ENCODE measurements around the gene MEOX2. TPM values are rescaled to one million over a fixed set of nuclear protein-coding genes. Genes with fewer than 3 reads are reported as not detected.

The MEOX2 gene
- total RNA-seq, 1 experiment from 2014 or later: not detected

DNA sequence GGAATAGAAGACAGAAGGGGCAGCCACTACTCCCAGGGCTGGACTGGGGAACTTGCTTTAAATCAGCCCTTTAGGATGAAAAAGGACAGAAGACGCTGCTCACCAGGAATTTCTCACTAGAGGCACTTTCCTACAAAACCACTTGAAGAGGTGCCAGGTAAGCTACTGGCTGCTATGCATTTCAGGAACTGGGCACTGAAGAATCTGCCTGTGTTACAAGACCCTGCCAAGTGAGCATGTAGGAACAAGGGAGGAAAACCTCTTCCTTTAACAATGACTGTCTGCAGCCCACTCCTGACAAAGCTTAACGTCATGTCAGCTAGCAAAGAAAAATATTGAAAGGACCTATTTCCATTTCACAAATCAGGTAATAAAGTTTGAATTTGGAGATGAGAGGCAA, 118.8 kb downstream of the MEOX2 start:
- Mint-ChIP-seq H3K36me3 (ENCODE audit: insufficient read depth in 1 of 3, low read depth in 3 of 3) (no peaks in the 10 kb centered on the region; a peak in 1 of 7 replicates), H3K27ac (no peak overlapping the region), H3K27me3 (ENCODE audit: low read depth) (no peaks in the 10 kb centered on the region), H3K9me3 (no peaks in the 10 kb centered on the region), H3K4me3 (no peak overlapping the region), H3K4me1 (no peaks in the 10 kb centered on the region; a peak in 1 of 4 replicates)
- Histone ChIP-seq H3K9ac (ENCODE audit: extremely low read depth, insufficient read length, low read length) (no peak overlapping the region), H2BK5ac (ENCODE audit: insufficient read length, low read length) (no peak overlapping the region), H2BK12ac (ENCODE audit: insufficient read length, low read depth, low read length) (no peak overlapping the region), H3T11ph (ENCODE audit: low read length) (no peak overlapping the region), H3K79me2 (ENCODE audit: insufficient read depth, low read length) (no peaks in the 10 kb centered on the region), H3K56ac (ENCODE audit: insufficient read length, low read depth, low read length) (no peak overlapping the region), H3K14ac (ENCODE audit: insufficient read depth, low read length) (no peak overlapping the region), H3K18ac (ENCODE audit: insufficient read length, low read depth, low read length) (no peak overlapping the region), H2BK120ac (ENCODE audit: low read depth, low read length, poor library complexity, severe bottlenecking) (no peak overlapping the region), H3K4me1 (ENCODE audit: insufficient read depth, low read length) (no peaks in the 10 kb centered on the region), H3K23me2 (ENCODE audit: insufficient read length, low read depth, low read length, poor library complexity, severe bottlenecking) (no peaks in the 10 kb centered on the region), H3K27me3 (ENCODE audit: insufficient read depth, low read length) (no peaks in the 10 kb centered on the region), H2AFZ (ENCODE audit: low read length) (no peak overlapping the region), H2BK20ac (ENCODE audit: low read depth, low read length, poor library complexity, severe bottlenecking) (no peak overlapping the region), H3K23ac (ENCODE audit: insufficient read length, low read depth, low read length) (no peak overlapping the region), H2AK5ac (ENCODE audit: insufficient read length, low read length) (no peak overlapping the region), H3K4ac (ENCODE audit: low read depth, low read length) (no peak overlapping the region), H3K9me3 (ENCODE audit: control insufficient read depth, low read depth, low read length) (no peaks in the 10 kb centered on the region), H3K79me1 (ENCODE audit: insufficient read depth, low read depth, low read length, poor library complexity, severe bottlenecking) (no peaks in the 10 kb centered on the region), H4K8ac (replicated peaks; ENCODE audit: insufficient read length, low read depth, low read length) (no peak overlapping the region), H4K20me1 (ENCODE audit: control insufficient read depth, insufficient read depth, insufficient read length) (no peaks in the 10 kb centered on the region), H2BK15ac (ENCODE audit: low read depth, low read length) (no peak overlapping the region), H3K4me2 (ENCODE audit: insufficient read depth, insufficient read length, low read length) (no peak overlapping the region), H4K91ac (ENCODE audit: insufficient read length, low read depth, low read length) (no peak overlapping the region), H4K5ac (ENCODE audit: insufficient read length, low read depth, low read length) (no peak overlapping the region), H3K27ac (ENCODE audit: insufficient read length, low read depth, low read length) (no peak overlapping the region)
- no peak for DNase-seq
- no CpG with 5 or more reads among the region's 2 CpGs for WGBS (ENCODE audit: extremely low coverage, insufficient read length, low lambda C conversion rate)
- TF ChIP-seq, protein P1, sequence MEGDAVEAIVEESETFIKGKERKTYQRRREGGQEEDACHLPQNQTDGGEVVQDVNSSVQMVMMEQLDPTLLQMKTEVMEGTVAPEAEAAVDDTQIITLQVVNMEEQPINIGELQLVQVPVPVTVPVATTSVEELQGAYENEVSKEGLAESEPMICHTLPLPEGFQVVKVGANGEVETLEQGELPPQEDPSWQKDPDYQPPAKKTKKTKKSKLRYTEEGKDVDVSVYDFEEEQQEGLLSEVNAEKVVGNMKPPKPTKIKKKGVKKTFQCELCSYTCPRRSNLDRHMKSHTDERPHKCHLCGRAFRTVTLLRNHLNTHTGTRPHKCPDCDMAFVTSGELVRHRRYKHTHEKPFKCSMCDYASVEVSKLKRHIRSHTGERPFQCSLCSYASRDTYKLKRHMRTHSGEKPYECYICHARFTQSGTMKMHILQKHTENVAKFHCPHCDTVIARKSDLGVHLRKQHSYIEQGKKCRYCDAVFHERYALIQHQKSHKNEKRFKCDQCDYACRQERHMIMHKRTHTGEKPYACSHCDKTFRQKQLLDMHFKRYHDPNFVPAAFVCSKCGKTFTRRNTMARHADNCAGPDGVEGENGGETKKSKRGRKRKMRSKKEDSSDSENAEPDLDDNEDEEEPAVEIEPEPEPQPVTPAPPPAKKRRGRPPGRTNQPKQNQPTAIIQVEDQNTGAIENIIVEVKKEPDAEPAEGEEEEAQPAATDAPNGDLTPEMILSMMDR (conservative IDR thresholded peaks at IDR 0.05): no peak
